Lower leg skin (tissue), 3 donors: ENCODE data around the gene MRPL47.

ENCODE experiments used
- POLR2A ChIP-seq, 2 donors: fragments of 450-650 bp; IDR thresholded peaks; one replicate each; pipeline ENCODE4 v1.6.1; 2016 to 2017; ENCODE audit warnings: antibody characterized with exemption in 2 of 2, mild to moderate bottlenecking in 1 of 2, moderate library complexity in 1 of 2
- TF ChIP-seq, protein P1 (sequence below), 3 donors: fragments of 450-650 bp; IDR thresholded peaks; one replicate each; pipeline ENCODE4 v1.5.1; 2016; ENCODE audit warnings: antibody characterized with exemption in 3 of 3, mild to moderate bottlenecking in 3 of 3, moderate library complexity in 2 of 3

DNA sequence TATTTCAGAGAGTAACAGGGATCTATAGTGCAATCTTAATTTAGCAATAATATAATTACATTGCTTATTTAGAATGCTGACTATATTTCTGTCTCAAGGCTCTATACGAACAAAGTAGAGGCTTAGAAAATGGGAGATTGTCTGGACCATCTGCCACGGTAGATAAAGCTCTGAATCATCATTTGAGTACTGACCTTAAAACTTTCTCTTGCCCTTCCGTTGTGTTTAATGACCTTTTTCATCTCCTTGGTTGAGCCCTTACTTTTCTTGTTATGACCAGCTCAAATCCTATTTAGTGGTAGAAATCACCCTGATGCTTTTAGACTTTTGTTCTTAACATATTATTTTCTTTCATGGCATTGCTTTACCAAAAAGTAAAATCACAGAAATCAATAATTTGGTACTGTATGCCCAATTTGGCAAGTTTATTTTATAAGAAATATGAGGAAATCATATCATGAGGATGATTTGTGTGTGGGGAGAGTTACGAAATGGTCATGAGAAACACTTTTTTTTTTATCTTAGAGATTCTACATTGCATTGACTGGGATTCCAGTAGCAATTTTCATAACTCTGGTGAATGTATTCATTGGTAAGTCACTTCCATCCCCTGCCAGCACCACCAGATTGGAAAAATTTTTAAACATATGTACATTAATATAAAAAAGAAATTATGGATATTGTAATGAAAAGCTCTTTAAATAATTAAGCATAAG, 11.2 kb upstream of the MRPL47 start:
- TF ChIP-seq POLR2A (IDR thresholded peaks at IDR 0.05): no peak
- TF ChIP-seq, protein P1, sequence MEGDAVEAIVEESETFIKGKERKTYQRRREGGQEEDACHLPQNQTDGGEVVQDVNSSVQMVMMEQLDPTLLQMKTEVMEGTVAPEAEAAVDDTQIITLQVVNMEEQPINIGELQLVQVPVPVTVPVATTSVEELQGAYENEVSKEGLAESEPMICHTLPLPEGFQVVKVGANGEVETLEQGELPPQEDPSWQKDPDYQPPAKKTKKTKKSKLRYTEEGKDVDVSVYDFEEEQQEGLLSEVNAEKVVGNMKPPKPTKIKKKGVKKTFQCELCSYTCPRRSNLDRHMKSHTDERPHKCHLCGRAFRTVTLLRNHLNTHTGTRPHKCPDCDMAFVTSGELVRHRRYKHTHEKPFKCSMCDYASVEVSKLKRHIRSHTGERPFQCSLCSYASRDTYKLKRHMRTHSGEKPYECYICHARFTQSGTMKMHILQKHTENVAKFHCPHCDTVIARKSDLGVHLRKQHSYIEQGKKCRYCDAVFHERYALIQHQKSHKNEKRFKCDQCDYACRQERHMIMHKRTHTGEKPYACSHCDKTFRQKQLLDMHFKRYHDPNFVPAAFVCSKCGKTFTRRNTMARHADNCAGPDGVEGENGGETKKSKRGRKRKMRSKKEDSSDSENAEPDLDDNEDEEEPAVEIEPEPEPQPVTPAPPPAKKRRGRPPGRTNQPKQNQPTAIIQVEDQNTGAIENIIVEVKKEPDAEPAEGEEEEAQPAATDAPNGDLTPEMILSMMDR (IDR thresholded peaks at IDR 0.05): no peak
